HK-2 (cell line): ENCODE data around the gene TSPAN16.
A peak's percentile ranks its signal among the peaks of the same experiment; 100 is the strongest.
"Not testable (repeated sequence)": the region's sequence is repeated elsewhere in the genome, so short reads cannot be mapped to it uniquely, and the experiment has no call there.

ENCODE experiments used
- DNase-seq: peaks from one replicate; pipeline ENCODE4 v3.0.0-alpha.2; 2018; ENCODE audit not compliant: unreplicated experiment

The TSPAN16 gene

DNA sequence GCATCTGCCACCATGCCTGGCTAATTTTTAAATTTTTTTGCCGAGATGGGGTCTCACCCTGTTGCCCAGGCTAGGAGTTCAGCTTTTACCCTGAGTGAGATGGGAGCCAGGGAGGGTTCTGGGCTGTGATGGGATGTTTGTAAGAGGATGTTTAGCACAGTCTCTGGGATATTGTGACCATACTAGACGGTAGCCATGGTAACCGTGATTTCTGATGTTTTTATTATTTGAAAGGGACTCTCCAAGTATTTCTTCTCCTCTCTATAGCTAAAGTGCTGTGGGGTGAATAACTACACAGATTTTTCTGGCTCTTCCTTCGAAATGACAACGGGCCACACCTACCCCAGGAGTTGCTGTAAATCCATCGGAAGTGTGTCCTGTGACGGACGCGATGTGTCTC lies 10.4 kb downstream of the TSPAN16 start:
- no peak for DNase-seq

DNA sequence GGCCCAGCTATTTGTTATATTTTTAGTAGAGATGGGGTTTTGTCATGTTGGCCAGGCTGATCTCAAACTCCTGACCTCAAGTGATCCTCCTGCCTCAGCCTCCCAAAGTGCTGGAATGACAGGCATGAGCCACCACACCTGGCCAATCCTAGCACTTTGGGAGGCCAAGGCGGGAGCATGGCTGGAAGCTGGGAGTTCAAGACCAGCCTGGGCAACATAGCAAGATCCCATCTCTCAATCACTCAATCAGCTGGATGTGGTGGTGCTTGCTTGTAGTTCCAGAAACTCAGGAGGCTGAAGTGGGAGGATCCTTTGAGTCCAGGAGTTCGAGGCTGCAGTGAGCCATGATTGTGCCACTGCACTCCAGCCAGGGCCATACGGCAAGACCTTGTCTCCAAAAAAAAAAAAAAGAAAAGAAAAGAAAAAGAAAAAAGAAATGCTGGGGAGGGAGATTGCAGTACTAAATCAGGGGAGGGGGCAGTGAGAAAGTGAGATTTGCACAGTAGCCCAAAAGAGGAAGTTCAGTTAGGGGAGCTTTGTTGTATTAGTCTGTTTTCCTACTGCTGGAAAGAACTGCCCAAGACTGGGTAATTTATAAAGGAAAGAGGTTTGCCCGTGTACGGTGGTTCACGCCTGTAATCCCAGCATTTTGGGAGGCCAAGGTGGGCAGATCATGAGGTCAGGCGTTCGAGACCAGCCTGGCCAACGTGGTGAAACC lies 24.5 kb downstream of the TSPAN16 start:
- DNase-seq, result not testable (repeated sequence)

DNA sequence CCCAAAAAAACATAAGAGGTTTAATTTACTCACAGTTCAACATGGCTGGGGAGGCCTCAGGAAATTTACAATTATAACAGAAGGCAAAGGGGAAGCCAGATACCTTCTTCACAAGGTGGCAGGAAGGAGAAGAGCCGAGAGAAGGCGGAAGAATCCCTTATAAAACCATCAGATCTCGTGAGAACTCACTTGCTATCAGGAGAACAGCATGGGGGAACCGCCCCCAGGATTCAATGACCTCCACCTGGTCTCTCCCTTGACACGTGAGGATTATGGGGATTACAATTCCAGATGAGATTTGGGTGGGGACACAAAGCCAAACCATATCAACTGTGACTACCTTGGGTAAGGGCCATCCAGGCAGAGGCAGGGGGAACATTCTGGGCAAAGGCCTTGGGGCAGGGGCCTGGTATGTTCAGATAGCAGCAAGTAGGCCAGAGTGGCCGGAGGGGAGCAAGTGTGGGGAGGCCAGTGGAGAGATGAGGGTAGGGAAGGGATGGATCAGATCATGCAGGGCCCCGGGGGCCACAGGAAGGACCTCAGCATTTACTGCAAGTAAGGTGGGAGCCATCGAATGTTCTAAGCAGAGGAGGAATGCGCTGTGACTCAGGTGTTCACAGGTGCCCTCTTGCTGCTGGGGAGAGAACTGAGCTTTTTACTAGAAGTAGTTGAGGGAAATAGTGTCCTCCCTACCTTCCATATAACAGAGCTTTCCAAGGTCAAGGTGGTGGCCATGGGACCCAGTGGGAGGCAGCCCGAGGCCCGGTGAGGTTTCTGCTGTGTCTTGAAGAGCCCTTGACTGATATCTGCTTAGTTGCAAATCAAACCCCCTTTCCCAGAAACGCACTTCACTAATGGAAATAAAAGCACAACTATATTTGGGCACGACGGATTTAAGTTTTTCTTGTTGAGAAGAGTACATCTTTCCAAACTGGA lies 25.5 kb downstream of the TSPAN16 start:
- DNase-seq, result no peak

DNA sequence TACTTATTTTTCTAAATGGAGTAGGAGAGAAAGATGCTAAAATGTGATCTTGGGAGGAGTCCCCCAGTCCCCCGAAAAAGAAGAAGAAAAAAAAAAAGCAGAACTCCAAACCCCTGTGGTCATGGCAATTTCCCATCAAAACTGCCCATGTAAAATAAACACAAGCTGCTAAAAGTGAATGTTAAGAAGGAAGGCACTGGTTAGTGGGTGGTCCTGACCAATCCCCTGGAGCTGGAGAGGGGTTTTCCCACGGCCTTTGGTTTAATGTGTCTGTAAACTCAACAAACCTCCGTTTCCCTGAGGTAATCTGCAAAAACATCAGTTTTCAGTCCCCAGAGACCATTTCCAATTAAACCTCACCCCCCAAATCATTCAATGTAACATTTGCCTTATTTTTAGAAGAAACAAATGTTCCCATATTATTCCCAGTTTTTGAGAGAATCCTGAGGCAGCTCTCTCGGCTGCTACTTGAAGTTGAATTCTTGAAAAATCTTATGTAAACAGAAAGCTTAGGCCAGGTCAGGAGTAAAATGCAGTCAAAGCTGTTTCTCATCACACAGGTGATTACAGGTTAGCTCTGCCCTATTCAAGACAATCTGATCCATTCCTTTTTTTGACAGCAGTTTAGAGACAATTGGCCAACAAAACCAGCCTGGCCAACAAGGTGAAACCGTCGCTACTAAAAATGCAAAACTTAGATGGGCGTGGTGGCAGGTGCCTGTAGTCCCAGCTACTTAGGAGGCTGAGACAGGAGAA lies 26.5 kb downstream of the TSPAN16 start:
- DNase-seq, result no peak

DNA sequence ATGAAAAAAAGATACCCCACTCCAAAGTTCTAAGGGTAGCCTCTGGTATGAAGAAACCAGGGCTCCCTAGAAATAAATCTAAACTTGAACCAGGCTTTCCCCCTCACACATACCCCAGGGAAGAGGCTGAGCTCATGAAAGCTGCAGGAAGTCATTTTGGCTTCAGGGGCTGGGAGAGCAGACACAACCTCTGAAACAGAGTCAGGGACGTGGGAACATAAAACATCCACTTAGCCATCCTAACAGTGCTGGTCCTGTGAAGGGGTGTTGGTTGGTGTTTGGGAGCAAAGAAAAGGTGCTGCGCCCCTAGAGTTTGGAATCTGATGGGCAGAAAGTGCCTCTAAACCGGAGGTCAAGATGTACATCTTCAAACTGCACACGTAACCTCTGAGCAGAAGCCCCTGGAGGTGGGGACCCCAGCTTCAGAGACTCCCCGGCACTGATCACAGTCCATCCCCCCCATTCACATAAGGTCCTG lies 27.7 kb downstream of the TSPAN16 start:
- no peak for DNase-seq

DNA sequence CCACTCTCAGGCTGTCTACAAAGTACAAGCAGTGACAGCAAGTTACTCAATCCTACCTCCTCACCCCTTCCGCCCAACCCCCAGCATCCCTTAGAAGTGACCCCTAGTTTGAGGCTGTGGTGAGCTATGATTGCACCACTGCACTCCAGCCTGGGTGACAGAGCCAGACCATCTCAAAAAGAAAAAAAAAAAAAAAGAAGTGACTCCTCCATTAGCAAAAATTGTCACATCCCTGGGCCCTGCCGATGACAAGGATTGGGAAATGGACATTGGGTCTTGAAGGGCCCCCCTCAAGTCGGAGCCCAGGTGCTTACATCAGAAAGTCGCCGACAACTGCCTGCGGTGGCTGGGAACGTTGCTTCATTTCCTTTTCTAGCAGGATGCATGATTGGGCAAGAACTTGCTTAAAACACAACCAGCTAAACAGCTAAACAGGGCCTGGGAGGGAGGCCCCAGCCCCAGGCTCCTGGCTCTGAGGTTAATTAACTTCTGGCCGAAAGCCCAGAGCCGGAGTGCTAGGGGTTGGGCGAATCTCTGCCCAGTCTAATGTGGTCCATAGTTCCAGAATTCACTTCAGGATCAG lies 28.2 kb downstream of the TSPAN16 start:
- DNase-seq, result peak; percentile 68

DNA sequence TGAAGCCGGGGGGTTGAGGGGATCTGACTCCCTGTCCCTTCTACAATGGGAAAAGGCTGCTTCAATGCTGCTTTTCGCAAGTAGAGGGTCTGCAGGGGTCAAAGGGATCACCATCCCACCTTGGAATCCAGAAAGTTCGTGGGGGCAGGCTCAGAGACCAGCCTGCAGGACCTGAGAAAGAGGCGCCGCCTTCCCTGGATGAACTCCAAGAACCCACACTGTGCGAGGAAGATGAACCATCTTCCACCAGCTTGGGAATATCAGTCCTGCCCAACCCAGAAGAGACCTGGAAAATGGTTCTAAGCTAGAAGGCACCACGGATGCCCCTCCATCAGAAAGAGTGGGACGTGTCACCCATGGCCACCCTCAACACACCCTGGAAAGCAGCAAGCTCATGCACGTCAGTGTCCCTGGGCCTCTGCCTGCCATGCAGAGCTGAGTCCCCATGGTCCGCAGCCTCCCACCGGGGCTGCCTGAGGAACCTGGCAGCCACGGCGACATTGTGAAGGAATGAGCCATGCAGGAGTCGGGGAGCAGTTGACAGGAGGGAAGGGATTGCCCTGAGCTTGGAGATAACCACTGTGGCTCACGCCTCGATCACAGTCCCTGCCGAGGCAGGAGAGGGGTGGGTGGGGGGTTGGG lies 28.9 kb downstream of the TSPAN16 start:
- DNase-seq, result no peak

DNA sequence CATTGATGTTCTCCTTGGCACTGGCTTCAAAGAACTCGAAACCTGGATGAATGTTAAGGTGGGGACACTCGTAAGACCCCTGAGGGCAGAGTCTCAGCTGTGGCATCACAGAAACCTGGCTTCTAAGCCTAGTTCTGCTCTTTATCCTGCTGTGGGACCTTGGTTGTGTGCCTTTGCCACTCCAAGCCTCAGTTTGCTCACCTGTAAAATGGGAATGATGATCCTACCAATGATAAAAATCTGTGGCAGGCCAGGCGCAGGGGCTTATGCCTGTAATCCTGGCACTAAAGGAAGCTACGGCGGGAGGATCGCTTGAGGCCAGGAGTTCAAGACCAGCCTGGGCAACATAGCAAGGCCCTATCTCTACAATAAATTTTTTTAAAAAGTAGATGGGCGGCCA lies 29.6 kb downstream of the TSPAN16 start:
- DNase-seq, result no peak

DNA sequence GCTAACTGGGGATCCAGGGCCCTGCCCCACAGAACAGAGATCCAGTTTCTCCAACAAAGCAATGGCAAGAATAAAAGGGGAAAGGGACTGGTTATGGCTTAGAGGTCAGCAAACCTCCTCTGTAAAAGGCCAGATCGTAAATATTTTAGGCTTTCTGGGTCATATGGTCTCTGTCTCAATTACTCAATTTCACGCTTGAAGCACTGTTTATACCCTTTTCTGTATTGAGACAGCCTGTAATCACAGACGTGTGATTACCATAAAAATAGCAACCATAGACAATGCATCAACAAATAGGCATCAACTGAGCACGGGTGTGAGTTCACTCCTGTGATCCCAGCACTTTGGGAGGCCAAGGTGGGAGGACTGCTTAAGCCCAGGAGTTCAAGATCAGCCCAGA lies 34.2 kb downstream of the TSPAN16 start:
- DNase-seq, result no peak

DNA sequence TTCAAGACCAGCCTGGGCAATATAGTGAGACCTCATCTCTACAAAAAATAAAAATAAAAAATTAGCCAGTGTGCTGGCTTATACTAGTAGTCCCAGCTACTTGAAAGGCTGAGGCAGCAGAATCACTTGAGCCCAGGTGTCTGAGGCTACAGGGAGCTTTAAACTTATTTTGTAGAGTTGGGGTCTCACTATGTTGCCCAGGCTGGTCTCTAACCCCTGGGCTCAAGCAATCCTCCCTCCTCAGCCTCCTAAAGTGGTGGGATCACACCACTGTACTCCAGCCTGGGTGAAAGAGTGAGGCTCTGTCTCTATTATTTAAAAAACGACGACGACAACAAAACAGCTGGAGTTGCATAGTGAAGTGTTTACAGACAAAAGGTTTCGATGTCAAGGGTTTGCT lies 35.5 kb downstream of the TSPAN16 start:
- DNase-seq, result no peak

DNA sequence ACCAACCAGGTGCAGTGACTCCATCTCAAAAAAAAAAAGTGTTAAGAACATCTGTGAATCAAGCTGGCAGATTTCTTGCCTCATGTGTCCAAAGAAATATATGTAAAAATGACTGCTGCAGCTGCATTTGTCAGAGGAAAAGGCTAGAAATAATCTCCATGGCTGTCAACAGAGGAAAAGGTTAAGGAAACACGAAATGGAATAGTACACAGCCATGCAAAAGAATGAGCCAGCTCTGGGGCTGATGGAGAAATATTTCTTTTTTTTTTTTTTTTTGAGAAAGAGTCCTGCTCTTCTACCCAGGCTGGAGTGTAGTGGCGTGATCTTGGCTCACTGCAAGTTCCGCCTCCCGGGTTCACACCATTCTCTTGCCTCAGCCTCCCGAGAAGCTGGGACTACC lies 36.9 kb downstream of the TSPAN16 start:
- DNase-seq, result no peak

DNA sequence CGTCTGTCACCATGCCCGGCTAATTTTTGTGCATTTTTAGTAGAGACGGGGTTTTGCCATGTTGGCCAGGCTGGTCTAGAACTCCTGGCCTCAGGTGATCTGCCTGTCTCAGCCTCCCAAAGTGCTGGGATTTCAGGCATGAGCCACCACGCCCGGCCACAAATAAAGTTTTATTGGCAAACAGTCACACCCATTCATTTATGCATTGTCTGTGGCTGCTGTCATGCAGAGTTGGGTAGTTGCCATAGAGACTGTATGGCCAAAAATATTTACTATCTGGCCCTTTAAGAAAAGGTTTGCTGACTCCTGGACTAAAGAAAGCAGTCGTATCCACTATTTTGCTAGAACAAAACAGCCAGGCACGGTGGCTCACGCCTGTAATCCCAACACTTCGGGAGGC lies 37.9 kb downstream of the TSPAN16 start:
- DNase-seq, result not testable (repeated sequence)

DNA sequence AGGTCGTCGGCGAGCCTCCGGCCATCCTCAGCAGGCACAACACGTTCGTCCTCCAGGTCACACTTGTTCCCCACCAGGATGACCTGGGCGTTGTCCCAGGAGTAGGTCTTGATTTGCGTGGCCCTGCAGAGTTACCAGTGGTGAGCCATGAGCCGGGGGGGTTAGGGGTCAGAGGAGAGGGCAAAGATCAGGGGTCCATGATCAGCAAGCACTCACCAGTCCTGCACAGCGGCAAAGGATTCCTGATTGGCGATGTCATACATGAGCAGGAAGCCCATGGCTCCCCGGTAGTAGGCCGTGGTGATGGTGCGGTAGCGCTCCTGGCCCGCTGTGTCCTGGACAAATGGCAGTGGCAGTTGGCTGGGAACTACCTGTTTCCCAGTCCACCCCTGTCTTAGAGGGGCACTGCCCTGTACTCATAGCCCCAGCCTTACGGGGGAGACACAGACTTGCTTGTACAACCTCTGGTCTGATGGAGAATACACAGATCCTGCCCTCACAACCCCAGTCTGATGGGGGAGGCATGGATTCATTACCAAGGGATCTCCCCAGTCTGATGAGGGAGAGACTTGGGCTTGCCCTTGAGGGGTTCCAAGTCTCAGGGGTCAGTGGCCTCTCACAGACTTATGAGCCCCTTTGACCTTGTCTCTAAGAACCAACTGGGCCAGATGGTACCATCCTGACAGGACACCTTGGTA lies 39.6 kb downstream of the TSPAN16 start:
- DNase-seq, result no peak

DNA sequence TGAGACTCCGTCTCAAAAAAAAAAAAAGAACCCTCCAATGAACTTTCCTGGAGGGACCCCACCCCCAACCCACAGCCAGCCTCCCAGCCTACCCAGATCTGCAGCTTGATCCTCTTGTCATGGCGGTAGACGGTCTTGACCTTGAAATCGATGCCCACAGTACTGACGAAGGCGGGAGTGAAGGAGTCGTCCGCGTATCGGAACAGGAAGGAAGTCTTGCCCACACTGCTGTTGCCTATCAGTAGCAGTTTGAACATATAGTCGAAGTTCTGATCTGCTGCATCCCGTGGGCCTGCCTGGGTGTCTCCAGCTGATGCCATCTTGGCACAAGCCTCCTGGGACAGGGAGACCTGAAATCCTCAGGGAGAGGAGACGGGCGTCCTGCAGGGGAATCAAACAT lies 41.1 kb downstream of the TSPAN16 start:
- DNase-seq, result no peak

DNA sequence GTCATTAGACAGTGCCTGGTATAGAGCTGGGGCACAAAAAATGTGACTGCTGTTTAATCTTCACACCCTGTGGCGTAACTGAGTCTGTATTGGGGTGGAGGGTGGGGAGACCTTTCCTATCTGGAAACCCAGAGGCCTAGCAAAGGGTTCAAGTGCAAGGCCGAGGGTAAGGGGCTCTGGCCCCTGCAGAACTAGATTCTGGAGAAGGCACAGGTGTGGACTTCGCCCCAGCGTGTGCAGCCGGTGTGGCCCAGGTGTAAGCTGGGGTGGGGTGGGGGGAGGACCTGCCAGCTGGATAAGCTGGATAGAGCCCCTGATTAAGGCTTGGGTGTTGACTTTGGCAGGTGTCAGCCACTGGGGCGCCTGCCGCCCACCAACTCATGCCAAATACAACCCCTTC lies 42.2 kb downstream of the TSPAN16 start:
- no peak for DNase-seq

DNA sequence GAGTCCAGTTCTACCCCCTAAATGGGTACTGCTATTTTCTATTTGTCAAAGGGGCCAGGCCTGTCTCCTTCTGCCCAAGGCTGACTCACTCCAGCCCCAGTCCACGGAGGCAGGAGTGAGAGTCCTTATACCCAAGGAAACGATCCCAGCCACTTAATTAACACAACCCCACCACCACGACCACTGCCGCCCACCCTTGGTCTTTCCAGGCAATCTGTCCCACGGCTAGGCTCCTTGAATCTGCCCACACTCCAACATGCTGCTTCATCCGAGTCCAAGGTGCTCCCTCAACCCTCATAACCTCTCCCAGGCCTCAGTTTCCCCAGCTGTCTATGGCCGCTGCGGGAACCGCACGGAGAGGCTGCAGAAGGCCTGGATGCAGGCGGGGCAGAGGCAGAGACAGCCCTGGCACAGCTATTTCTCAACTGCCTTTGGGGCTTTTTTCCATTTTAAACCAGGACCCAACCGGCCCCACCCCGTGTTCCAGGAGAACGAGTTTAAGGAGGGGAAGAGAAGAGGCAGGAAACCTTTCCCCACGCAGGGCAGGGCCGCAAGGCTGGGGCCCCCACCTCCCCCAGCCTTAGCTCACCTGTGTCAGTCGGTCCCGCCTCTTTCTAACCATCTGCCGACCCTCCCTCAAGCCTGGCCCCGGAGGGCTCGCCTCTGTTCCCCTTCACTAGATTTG lies 42.8 kb downstream of the TSPAN16 start:
- no peak for DNase-seq

DNA sequence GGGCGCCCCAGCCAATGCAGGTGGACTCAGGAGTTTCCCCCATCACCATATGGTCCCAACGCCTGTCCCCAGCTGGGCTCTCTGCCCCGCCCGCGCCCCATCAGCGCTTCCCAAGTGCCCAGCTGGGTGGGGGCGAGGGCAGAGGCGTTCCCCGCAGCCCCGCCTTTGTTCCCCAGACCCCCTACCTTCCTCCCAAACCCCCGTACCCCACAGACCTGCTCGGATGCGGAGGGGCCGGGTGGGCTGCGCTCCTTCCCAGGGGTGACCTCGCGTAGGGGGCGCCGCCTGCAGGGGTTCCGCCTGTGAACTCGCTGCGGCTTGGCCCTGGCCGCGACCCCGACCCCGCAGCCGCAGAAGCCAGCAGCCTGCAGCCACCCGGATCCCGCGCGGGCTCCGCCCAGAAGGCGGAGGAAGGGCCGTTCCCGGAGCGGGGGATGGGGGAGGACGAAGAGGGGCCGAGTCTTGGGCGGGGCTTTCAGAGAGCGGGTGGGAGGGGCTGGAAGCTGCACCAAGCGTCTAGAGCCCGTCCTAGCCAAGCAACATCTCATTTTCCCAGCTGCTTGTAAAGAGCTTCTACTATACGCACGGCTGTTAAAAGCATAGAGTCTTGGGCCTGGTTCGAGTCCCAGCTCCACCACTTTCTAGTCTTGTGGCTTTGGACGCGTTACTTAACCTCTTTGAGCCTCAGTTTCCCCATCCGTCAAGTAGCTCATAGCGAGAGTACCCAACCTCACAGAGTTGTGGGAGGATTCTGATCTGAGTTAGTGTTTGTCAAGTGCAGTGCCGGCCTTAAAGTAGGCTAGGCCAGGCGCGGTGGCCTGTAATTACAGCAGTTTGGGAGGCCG lies 43.5 kb downstream of the TSPAN16 start, which contains the start of gene RAB3D:
RAB3D (minus strand) TSS at position 404 of the 845 bp plus-strand sequence. CDS start 2,258 bp downstream, outside the sequence.
- DNase-seq, result peak; percentile 86

DNA sequence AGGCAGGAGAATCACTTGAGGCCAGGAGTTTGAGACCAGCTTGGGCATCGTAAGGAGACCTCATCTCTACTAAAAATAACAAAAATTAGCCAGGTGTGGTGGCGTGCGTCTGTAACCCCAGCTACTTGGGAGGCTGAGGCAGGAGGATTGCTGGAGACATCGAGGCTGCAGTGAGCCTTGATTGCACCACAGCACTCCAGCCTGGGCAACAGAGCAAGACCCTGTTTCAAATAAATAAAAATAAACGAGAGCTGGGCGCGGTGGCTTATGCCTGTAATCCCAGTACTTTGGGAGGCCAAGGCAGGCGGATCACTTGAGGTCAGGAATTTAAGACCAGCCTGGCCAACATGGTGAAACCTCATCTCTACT lies 44.1 kb downstream of the TSPAN16 start:
- not testable (repeated sequence) for DNase-seq

DNA sequence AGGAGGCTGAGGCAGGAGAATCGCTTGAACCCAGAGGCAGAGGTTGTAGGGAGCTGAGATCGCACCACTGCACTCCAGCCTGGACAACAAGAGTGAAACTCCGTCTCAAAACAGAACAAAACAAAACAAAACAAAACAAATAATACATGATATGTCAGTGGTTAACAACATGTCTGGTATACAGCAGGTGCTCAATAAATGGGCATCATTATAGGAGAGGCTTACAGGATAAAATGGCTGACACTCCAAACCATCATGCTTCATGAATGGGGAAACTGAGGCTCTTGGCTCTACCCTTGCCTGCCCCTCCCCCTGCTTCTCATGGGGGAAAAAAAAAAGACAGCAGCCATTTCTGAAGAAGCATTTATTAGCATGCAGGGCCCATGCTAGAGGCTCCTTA lies 46.5 kb downstream of the TSPAN16 start:
- DNase-seq, result no peak
